SU-DHL-6 (cell line): ENCODE measurements around the gene RGS1.

Experiments
- CTCF ChIP-seq: fragments of 200-600 bp; sonication (generic); IDR thresholded peaks from one replicate; pipeline ENCODE4 v1.5.1; 2017; ENCODE audit warnings: antibody characterized with exemption, mild to moderate bottlenecking, low read length, moderate library complexity; ENCODE audit not compliant: insufficient read depth, poor library complexity, severe bottlenecking
- EZH2phosphoT487 ChIP-seq: fragments of 200-600 bp; sonication (generic), shearing (Covaris generic); conservative IDR thresholded peaks from 2 replicates; pipeline ENCODE4 v1.6.1; 2018; ENCODE audit warnings: mild to moderate bottlenecking, antibody characterized with exemption, low read length, moderate library complexity, mixed read lengths

- TF ChIP-seq CTCF (no peak), EZH2phosphoT487 (no peak)
These were observed 32.1 kb upstream of the RGS1 start for GRCh38 chr1:192543445-192543844.
